Ishikawa (cell line): Measurements from ENCODE around the gene SUPT6H.

Source experiments
- CEBPB ChIP-seq: IDR thresholded peaks from 2 replicates; pipeline ENCODE4 v1.6.1; 2012
- EGR1 ChIP-seq: IDR thresholded peaks from 2 replicates; pipeline ENCODE4 v1.6.1; 2012
- EP300 ChIP-seq: IDR thresholded peaks from 2 replicates; pipeline ENCODE4 v1.6.1; 2012; ENCODE audit warnings: borderline replicate concordance
- REST ChIP-seq: IDR thresholded peaks from 2 replicates; pipeline ENCODE4 v1.6.1; 2012; ENCODE audit warnings: low read depth, mild to moderate bottlenecking
- TCF12 ChIP-seq: IDR thresholded peaks from 2 replicates; pipeline ENCODE4 v1.6.1; 2012; ENCODE audit warnings: low read depth
- USF1 ChIP-seq: IDR thresholded peaks from 2 replicates; pipeline ENCODE4 v1.6.1; 2012
- YY1 ChIP-seq: IDR thresholded peaks from 2 replicates; pipeline ENCODE4 v1.6.1; 2012; ENCODE audit warnings: low read depth

GRCh38 chr17:28738680-28739384, 76.8 kb downstream of the SUPT6H start:
- TF ChIP-seq REST (no peak), EP300 (no peak), YY1 (no peak), TCF12 (no peak), EGR1 (no peak), USF1 (no peak), CEBPB (no peak)
